Measurements from ENCODE around the gene BPIFB3. TPM values are rescaled to one million over a fixed set of nuclear protein-coding genes. Genes with fewer than 3 reads are reported as not detected.

The BPIFB3 gene
- total and polyA plus RNA-seq, 2 of the 4 experiments (the other 2 are of a cell fraction) = not detected

DNA sequence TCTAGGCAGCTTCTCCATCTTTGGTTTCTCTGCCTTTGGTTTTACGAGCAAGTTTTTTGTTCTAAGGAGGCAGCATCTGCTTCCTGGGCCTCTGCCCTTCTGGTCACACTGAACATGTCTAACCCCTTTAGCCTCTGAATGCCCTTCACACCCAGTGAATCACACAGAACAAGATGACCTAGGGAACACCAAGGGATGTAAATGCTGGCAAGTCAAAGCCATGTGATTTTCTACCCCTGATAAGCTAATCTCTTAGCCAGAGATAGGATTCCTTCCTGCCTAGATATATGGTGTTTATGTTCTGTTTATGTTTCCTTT, 29.5 kb upstream of the BPIFB3 start:
- no peaks in the 10 kb centered on the region for H3K9me1 ChIP-seq (ENCODE audit: insufficient read depth, low read length)
- H2BK15ac ChIP-seq (ENCODE audit: low read depth, low read length) = no peak overlapping the region
- CTCF ChIA-PET = no interaction called here
- no peaks in the 10 kb centered on the region for H4K20me1 ChIP-seq (ENCODE audit: insufficient read depth, low read length)
- no peak overlapping the region for H3K27ac ChIP-seq (ENCODE audit: insufficient read depth, low read length)
- no peak overlapping the region for H2AK9ac ChIP-seq (replicated peaks; ENCODE audit: low read depth, low read length, poor library complexity)
- ATAC-seq (ENCODE audit: low read depth) = no peak
- POLR2A ChIA-PET (ENCODE audit: unreplicated experiment) = no interaction called here
- TF ChIP-seq RFX5 (IDR thresholded peaks at IDR 0.05; ENCODE audit: low read depth, low read length) = no peak
- no peak for TF ChIP-seq SMC3 (IDR thresholded peaks at IDR 0.05; ENCODE audit: low read depth, low read length)
- TF ChIP-seq BHLHE40 (IDR thresholded peaks at IDR 0.05; ENCODE audit: low read depth, low read length) = no peak
- no peaks in the 10 kb centered on the region for H3K27me3 ChIP-seq (ENCODE audit: control insufficient read depth, insufficient read depth, low read length)
- H3K23ac ChIP-seq (ENCODE audit: low read depth, low read length) = no peak overlapping the region
- no peak overlapping the region for H3K4me3 ChIP-seq (ENCODE audit: insufficient read depth, low read depth, low read length)
- no CpG with 5 or more reads among the region's 1 CpG for WGBS, 2 experiments (ENCODE audit: extremely low coverage in 2 of 2, insufficient read length in 1 of 2)
- H3K79me1 ChIP-seq (ENCODE audit: low read depth in 1 of 2, low read length in 2 of 2) = no peaks in the 10 kb centered on the region
- H3K36me3 ChIP-seq (ENCODE audit: control insufficient read depth, insufficient read depth, low read length) = no peaks in the 10 kb centered on the region
- H3K4me2 ChIP-seq (ENCODE audit: low read depth, low read length) = no peak overlapping the region
- H3K9ac ChIP-seq (ENCODE audit: low read depth, low read length) = no peak overlapping the region
- no peak overlapping the region for H2BK120ac ChIP-seq (ENCODE audit: low read depth, low read length)
- H2AK5ac ChIP-seq (ENCODE audit: low read depth, low read length) = no peak overlapping the region
- dilution Hi-C loops (cut with HindIII; ENCODE audit: low sequenced_read_pairs, unreplicated experiment) = no loop called here
- H3K4ac ChIP-seq (ENCODE audit: low read depth, low read length) = no peak overlapping the region
- H4K8ac ChIP-seq (ENCODE audit: low read depth in 2 of 2, low read length in 2 of 2) = no peak overlapping the region
- H4K5ac ChIP-seq (ENCODE audit: low read depth, low read length) = no peak overlapping the region
- no peak overlapping the region for H3K14ac ChIP-seq (replicated peaks; ENCODE audit: low read depth, low read length)
- no peaks in the 10 kb centered on the region for H3K9me3 ChIP-seq (ENCODE audit: control insufficient read depth, insufficient read depth, low read length)
- intact Hi-C loops (cut with micrococcal nuclease) = no loop called here
- no peak overlapping the region for H4K91ac ChIP-seq (ENCODE audit: insufficient read depth, low read depth, low read length)
- no peak overlapping the region for H3K56ac ChIP-seq (ENCODE audit: extremely low read depth, insufficient read depth, low read length)
- H3K18ac ChIP-seq (ENCODE audit: low read depth, low read length) = no peak overlapping the region
- no peak overlapping the region for H2BK5ac ChIP-seq (ENCODE audit: low read depth, low read length, poor library complexity, severe bottlenecking)
- no peak overlapping the region for H2BK20ac ChIP-seq (ENCODE audit: low read depth, low read length)
- H2AFZ ChIP-seq (replicated peaks; ENCODE audit: low read length, poor library complexity) = no peak overlapping the region
- DNase-seq = no peak
- BruUV-seq (replicated peaks) = no TSS peak
- H3K4me1 ChIP-seq (ENCODE audit: control insufficient read depth, insufficient read depth, low read length) = no peaks in the 10 kb centered on the region
- in situ Hi-C loops (cut with MboI; ENCODE audit: low sequenced_read_pairs) = no loop called here

Data from IMR-90 (cell line).